Measurements from ENCODE around the gene DPAGT1. TPM values are rescaled to one million over a fixed set of nuclear protein-coding genes. Genes with fewer than 3 reads are reported as not detected.

The DPAGT1 gene
- total and polyA plus RNA-seq, 3 donors from 2014 or later = 24.6 to 35.5 (median 29.4) TPM

DNA sequence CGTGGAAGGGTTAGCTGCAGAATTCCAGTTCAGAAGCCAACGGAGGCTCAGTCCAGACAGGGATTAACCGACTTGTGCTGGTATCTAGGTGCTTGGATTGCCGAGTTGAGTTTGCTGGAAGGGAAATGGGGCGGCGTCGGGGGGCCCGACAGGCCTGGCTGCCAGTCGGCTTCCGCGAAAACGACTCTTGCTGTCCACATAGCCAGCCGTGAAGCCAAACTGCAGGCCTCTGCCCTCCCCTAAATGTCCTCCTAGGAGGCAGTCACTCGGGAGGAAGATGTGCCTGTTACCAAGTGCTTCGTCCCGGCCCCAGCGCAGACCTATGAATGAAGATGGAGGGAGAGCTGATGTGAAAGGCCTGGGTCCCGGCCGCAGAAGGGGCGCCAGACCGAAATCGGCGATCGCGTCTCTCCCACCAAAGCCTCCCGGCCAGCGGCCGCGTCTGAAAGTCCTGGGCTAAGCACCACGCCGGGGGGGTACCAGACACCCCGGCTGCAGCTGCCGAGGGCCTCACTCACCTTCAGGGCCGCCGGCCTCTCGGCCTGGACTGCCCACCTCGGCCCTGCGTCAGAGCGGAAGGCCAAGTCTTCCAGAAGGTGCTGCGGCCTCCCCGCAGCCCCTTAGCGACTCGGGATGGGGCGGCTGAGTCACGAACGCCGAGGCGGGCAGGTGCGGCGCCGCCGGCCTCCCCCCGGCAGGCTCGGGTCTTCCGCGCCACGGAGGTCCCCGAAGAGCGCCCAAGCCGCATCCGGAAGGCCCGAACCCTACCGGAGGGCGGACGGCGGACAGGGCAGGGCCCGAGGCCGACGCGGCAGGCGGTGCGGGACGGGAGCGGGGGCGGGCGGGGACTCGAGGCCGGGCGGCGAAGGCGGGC, 7.5 kb downstream of the DPAGT1 start:
- H3K27me3 ChIP-seq = no peaks in the 10 kb centered on the region
- DNase-seq = peak; percentile 46
- peak overlapping the region; percentile 77 to 80 for H3K4me3 ChIP-seq
- WGBS, 2 donors = 1 to 2% methylated on average over 12 to 45 of the region's 81 CpGs
- intact Hi-C loops (cut with DNase I; ENCODE audit: low total_unique reads) = loop anchor here (10.0 kb wide), 1 partner anchor 91 kb away; the partner anchor contains the start of gene NHERF4
- H3K4me1 ChIP-seq = peaks cover 17% of the 10 kb centered on the region
- no peaks in the 10 kb centered on the region for H3K36me3 ChIP-seq (ENCODE audit: low read depth, missing control alignments)
- TF ChIP-seq, protein P1, sequence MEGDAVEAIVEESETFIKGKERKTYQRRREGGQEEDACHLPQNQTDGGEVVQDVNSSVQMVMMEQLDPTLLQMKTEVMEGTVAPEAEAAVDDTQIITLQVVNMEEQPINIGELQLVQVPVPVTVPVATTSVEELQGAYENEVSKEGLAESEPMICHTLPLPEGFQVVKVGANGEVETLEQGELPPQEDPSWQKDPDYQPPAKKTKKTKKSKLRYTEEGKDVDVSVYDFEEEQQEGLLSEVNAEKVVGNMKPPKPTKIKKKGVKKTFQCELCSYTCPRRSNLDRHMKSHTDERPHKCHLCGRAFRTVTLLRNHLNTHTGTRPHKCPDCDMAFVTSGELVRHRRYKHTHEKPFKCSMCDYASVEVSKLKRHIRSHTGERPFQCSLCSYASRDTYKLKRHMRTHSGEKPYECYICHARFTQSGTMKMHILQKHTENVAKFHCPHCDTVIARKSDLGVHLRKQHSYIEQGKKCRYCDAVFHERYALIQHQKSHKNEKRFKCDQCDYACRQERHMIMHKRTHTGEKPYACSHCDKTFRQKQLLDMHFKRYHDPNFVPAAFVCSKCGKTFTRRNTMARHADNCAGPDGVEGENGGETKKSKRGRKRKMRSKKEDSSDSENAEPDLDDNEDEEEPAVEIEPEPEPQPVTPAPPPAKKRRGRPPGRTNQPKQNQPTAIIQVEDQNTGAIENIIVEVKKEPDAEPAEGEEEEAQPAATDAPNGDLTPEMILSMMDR (IDR thresholded peaks at IDR 0.05) = no peak
- no peak for TF ChIP-seq POLR2A (IDR thresholded peaks at IDR 0.05)
- peak overlapping the region; percentile 83 to 96 for H3K27ac ChIP-seq
- no peaks in the 10 kb centered on the region for H3K9me3 ChIP-seq

DNA sequence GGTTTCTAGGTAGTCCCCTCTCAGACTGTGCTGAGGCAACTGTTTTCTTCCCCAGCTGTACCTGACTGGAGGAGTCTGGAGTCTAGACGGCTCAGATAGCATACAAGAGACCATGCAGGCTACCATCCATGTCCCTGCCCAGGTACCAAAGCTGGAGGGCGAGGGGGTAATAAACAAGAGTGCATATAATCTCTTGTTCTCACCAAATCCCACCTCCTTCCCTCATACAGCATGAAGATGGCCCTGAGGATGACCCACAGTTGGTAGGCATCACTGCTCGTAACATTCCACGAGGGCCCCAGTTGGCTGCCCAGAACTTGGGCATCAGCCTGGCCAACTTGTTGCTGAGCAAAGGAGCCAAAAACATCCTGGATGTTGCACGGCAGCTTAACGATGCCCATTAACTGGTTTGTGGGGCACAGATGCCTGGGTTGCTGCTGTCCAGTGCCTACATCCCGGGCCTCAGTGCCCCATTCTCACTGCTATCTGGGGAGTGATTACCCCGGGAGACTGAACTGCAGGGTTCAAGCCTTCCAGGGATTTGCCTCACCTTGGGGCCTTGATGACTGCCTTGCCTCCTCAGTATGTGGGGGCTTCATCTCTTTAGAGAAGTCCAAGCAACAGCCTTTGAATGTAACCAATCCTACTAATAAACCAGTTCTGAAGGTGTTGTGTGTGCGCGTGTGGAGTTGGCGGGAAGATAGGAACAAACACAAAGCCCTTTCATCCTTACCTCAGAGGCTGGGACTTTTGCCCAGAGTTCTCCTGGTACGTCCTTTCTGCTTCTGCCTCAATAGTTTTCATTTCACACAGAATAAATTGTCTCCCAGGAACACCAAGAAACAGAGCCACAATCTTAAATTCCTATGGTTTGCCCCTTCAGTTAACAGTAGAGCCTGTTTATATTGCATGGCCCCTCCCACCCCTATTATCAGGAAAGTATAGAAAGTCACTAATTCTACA, 8.5 kb downstream of the DPAGT1 start:
- Histone ChIP-seq H3K27ac (peak overlapping the region; percentile 83 to 96), H3K27me3 (no peaks in the 10 kb centered on the region), H3K36me3 (ENCODE audit: low read depth, missing control alignments) (no peaks in the 10 kb centered on the region), H3K4me3 (peak overlapping the region; percentile 77 to 80), H3K9me3 (no peaks in the 10 kb centered on the region), H3K4me1 (peaks cover 17% of the 10 kb centered on the region)
- intact Hi-C loops (cut with DNase I; ENCODE audit: low total_unique reads) = loop anchor here (10.0 kb wide), 1 partner anchor 92 kb away; the partner anchor contains the start of gene NHERF4
- WGBS, 2 donors = 56 to 62% methylated on average over 10 to 12 of the region's 12 CpGs
- DNase-seq = no peak
- no peak for TF ChIP-seq POLR2A (IDR thresholded peaks at IDR 0.05)
- TF ChIP-seq, protein P1 (IDR thresholded peaks at IDR 0.05) = no peak

DNA sequence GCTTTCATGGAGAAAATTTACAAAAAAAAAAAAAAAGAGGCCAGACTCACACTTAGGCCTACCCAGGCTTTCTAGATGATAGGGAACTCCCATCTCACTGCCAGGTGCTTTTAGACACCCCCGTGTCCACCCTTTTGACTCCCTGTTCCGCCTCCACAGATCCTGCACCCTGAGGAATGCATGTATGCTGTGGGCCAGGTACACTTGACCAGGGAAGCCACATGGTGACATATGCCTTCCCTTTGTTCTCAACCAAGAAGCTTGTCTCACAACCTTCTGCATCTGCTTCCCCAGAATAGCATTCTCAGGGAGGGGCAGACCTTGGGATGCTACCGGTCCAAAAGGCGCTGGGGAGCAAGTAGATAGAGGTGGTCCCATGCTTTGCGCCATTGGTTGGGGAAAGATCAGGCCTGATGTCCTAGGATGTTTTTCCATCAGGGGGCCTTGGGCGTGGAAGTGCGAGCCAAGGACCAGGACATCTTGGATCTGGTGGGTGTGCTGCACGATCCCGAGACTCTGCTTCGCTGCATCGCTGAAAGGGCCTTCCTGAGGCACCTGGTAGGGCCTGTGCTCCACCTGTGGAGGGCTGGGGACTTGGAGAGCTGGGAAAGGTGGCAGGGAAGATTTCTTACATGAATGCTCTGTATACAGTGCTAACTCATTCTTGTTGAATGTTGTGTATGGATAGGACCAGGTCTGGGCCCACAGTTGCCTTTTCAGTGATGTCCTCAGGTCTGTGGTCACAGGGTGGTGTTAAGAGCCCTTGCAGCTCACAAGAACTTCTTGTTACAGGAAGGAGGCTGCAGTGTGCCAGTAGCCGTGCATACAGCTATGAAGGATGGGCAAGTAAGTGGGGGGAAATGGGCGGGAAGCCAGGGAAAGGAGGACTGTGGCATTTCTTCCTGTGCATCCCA, 9.4 kb downstream of the DPAGT1 start:
- intact Hi-C loops (cut with DNase I; ENCODE audit: low total_unique reads) = loop anchor here (10.0 kb wide), 1 partner anchor 93 kb away; the partner anchor contains the start of gene NHERF4
- Histone ChIP-seq H3K27me3 (no peaks in the 10 kb centered on the region), H3K27ac (no peak overlapping the region), H3K4me1 (peaks cover 17% of the 10 kb centered on the region), H3K4me3 (no peak overlapping the region), H3K9me3 (no peaks in the 10 kb centered on the region), H3K36me3 (ENCODE audit: low read depth, missing control alignments) (no peaks in the 10 kb centered on the region)
- no peak for DNase-seq
- WGBS, 2 donors = 86 to 91% methylated on average over 11 to 13 of the region's 13 CpGs
- TF ChIP-seq, protein P1 (IDR thresholded peaks at IDR 0.05) = no peak
- TF ChIP-seq POLR2A (IDR thresholded peaks at IDR 0.05) = no peak

DNA sequence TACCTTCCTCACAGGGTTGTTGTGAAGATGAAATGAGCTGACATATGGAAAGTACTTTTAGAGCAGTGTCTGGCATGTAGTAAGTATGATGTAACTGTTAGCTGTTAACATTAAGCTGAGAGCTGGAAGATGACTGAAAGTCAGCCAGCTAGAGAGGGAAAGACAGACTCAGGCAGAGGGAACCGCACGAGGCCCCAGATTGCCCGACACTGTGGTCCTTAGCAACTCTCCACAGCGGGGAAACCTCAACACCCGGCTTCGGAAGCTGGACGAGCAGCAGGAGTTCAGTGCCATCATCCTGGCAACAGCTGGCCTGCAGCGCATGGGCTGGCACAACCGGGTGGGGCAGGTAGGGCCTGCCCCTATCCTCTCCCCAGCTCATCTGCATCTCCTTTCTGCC, 10.5 kb downstream of the DPAGT1 start:
- DNase-seq = no peak
- intact Hi-C loops (cut with DNase I; ENCODE audit: low total_unique reads) = loop anchor here (10.0 kb wide), 1 partner anchor 94 kb away; the partner anchor contains the start of gene NHERF4
- no peak overlapping the region for H3K4me3 ChIP-seq
- H3K27ac ChIP-seq = no peak overlapping the region
- no peaks in the 10 kb centered on the region for H3K36me3 ChIP-seq (ENCODE audit: low read depth, missing control alignments)
- 93 to 95% methylated on average over 9 of the region's 9 CpGs for WGBS, 2 donors
- TF ChIP-seq, protein P1 (IDR thresholded peaks at IDR 0.05) = no peak
- TF ChIP-seq POLR2A (IDR thresholded peaks at IDR 0.05) = no peak
- peaks cover 17% of the 10 kb centered on the region for H3K4me1 ChIP-seq
- no peaks in the 10 kb centered on the region for H3K9me3 ChIP-seq
- H3K27me3 ChIP-seq = no peaks in the 10 kb centered on the region
